Thyroid gland (tissue), 4 donors: ENCODE data around the gene ZNF224. TPM values are rescaled to one million over a fixed set of nuclear protein-coding genes. Genes with fewer than 3 reads are reported as not detected.

ENCODE experiments used
- DNase-seq, 2 donors: peaks; one replicate each; pipeline ENCODE4 v3.0.0-alpha.2; 2019
- H3K27ac ChIP-seq, 3 donors: fragments of 200-600 bp; sonication (generic); 1 replicate in 2 of 3; 2 replicates in 1 of 3; pipeline ENCODE4 v1.5.1; 2016 to 2019; ENCODE audit warnings: mild to moderate bottlenecking in 1 of 3, moderate library complexity in 1 of 3
- H3K27me3 ChIP-seq: fragments of 200-600 bp; sonication (generic); one replicate; pipeline ENCODE4 v1.5.1; 2019
- H3K36me3 ChIP-seq, 2 donors: fragments of 200-600 bp; sonication (generic); one replicate each; pipeline ENCODE4 v1.5.1; 2016 to 2019
- H3K4me1 ChIP-seq, 2 donors: fragments of 200-600 bp; sonication (generic); one replicate each; pipeline ENCODE4 v1.5.1; 2017 to 2019
- H3K4me3 ChIP-seq, 3 donors: fragments of 200-600 bp; sonication (generic); replicated peaks in 1 of 3; 1 replicate in 2 of 3; 2 replicates in 1 of 3; pipeline ENCODE4 v1.5.1; 2016; ENCODE audit warnings: mild to moderate bottlenecking in 1 of 3
- H3K9me3 ChIP-seq: fragments of 200-600 bp; sonication (generic); one replicate; pipeline ENCODE4 v1.5.1; 2017
- CTCF ChIP-seq, 6 experiments: fragments of 200-600 bp in 3 of 6; fragments of 450-650 bp in 3 of 6; sonication (generic) in 3 of 6; IDR thresholded peaks; one replicate each; pipeline ENCODE4 v1.5.1; 2016 to 2019; ENCODE audit warnings: antibody characterized with exemption in 6 of 6, mild to moderate bottlenecking in 2 of 6, inconsistent platforms in 1 of 6, moderate library complexity in 1 of 6
- POLR2A ChIP-seq, 2 donors: fragments of 450-650 bp; IDR thresholded peaks; one replicate each; pipeline ENCODE4 v1.6.1; 2017; ENCODE audit warnings: antibody characterized with exemption in 2 of 2, mild to moderate bottlenecking in 2 of 2, moderate library complexity in 1 of 2
- WGBS, 2 donors: methylation state at CpG; one replicate each; pipeline ENCODE4 v1.1.5; 2017; 5-methylcytosine and 5-hydroxymethylcytosine counted together
- intact Hi-C: fragments of 100-400 bp; cut with DNase I; formaldehyde crosslinking; loops from one replicate; pipeline ENCODE4 v1.15.1; 2023
- total RNA-seq, 4 donors: library from RNA; depleted of rRNA; stranded (reverse); fragments of >200 nt; gene quantifications; one replicate each; pipeline ENCODE4 v1.2.3, GENCODE V29; 2016

ZNF224 gene
- 10 to 100 TPM; 31.9 to 47.4 (median 36.7) TPM for total RNA-seq

GRCh38 chr19:44093931-44094765, at the start of gene ZNF224:
TSS of gene ZNF224 (plus strand) at chr19:44094361. CDS start at chr19:44097874, 3,513 bp downstream.
- intact Hi-C loops, result loop anchor here (10.0 kb wide), 1 partner anchor 109 kb away; the partner anchor contains the start of gene ZNF155
- 0 to 1% methylated on average over 40 to 45 of the region's 50 CpGs for WGBS, 2 donors

GRCh38 chr19:44050740-44051649, 43.2 kb upstream of the ZNF224 start:
- Histone ChIP-seq H3K4me1 (peaks cover 11% of the 10 kb centered on the region in 2 donors), H3K27me3 (no peaks in the 10 kb centered on the region), H3K27ac (peak overlapping the region in 2 of 3 donors; percentile 26 to 62), H3K4me3 (peak overlapping the region in 2 of 3 donors; percentile 5 to 71), H3K9me3 (no peaks in the 10 kb centered on the region), H3K36me3 (no peaks in the 10 kb centered on the region)
- TF ChIP-seq CTCF (IDR thresholded peaks at IDR 0.05) (no peak), POLR2A (IDR thresholded peaks at IDR 0.05) (no peak)
- 11 to 13% methylated on average over 21 of the region's 21 CpGs for WGBS, 2 donors
- peak; percentile 33 for DNase-seq
- intact Hi-C loops, result no loop called here

More at GRCh38 chr19:44093931-44094765, at the start of gene ZNF224:
- peak; percentile 89 for DNase-seq
- no peaks in the 10 kb centered on the region for H3K9me3 ChIP-seq
- no peaks in the 10 kb centered on the region for H3K27me3 ChIP-seq
- H3K36me3 ChIP-seq, result peaks cover 10 to 11% of the 10 kb centered on the region in 2 donors
- peak within 1 kb of the TSS; percentile 42 to 54 (median 44) for H3K27ac ChIP-seq
- peak within 1 kb of the TSS; percentile 8 to 52 (median 49) for H3K4me3 ChIP-seq
- no peak for TF ChIP-seq CTCF (IDR thresholded peaks at IDR 0.05)
- TF ChIP-seq POLR2A (IDR thresholded peaks at IDR 0.05), result peak in 1 of 2 donors; percentile 54
- peaks cover 0 to 8% of the 10 kb centered on the region in 2 donors for H3K4me1 ChIP-seq

- intact Hi-C loops, result no loop called here
- TF ChIP-seq CTCF (IDR thresholded peaks at IDR 0.05) (no peak), POLR2A (IDR thresholded peaks at IDR 0.05) (peak in 1 of 2 donors; percentile 52)
- 1 to 2% methylated on average over 32 to 35 of the region's 38 CpGs for WGBS, 2 donors
- DNase-seq, result peak; percentile 96 to 97
- peaks cover 11% of the 10 kb centered on the region in 2 donors for H3K4me1 ChIP-seq
- peak within 1 kb of the TSS; percentile 65 to 71 (median 67) for H3K4me3 ChIP-seq
- no peaks in the 10 kb centered on the region for H3K36me3 ChIP-seq
- no peaks in the 10 kb centered on the region for H3K9me3 ChIP-seq
- no peaks in the 10 kb centered on the region for H3K27me3 ChIP-seq
- H3K27ac ChIP-seq, result peak within 1 kb of the TSS in 2 of 3 donors; percentile 41 to 62
Observed at GRCh38 chr19:44051650-44052402, 42.3 kb upstream of the ZNF224 start, which contains the start of gene ZNF223. TSS of gene ZNF223 (plus strand) at chr19:44052036. CDS start at chr19:44055177, 3,141 bp downstream.

- intact Hi-C loops, result no loop called here
- WGBS, 2 donors, result 90 to 97% methylated on average over 5 of the region's 5 CpGs
Observed at GRCh38 chr19:44055870-44056269, 38.3 kb upstream of the ZNF224 start.

More at GRCh38 chr19:44055870-44056269, 38.3 kb upstream of the ZNF224 start:
- Histone ChIP-seq H3K36me3 (peaks cover 6 to 9% of the 10 kb centered on the region in 2 donors), H3K27ac (no peak overlapping the region), H3K4me1 (peaks cover 10 to 11% of the 10 kb centered on the region in 2 donors), H3K4me3 (no peak overlapping the region), H3K27me3 (no peaks in the 10 kb centered on the region), H3K9me3 (no peaks in the 10 kb centered on the region)
- no peak for DNase-seq
- TF ChIP-seq CTCF (IDR thresholded peaks at IDR 0.05) (no peak), POLR2A (IDR thresholded peaks at IDR 0.05) (no peak)
